H1 (cell line): ENCODE results near the gene ZNF334. TPM values are rescaled to one million over a fixed set of nuclear protein-coding genes. Genes with fewer than 3 reads are reported as not detected.

ENCODE experiments used
- BACH1 ChIP-seq: IDR thresholded peaks from 2 replicates; pipeline ENCODE4 v1.6.1; 2012; ENCODE audit warnings: low read length, improper control_type of control experiment
- KDM4A ChIP-seq: IDR thresholded peaks from one replicate; pipeline ENCODE4 v1.7.1; 2012; ENCODE audit warnings: low read depth, mild to moderate bottlenecking, moderate library complexity, low read length, inconsistent platforms; ENCODE audit not compliant: severe bottlenecking
- SIRT6 ChIP-seq: IDR thresholded peaks from one replicate; pipeline ENCODE4 v1.7.1; 2012; ENCODE audit warnings: low read length, inconsistent platforms
- SP2 ChIP-seq: IDR thresholded peaks from 2 replicates; pipeline ENCODE4 v1.6.1; 2012; ENCODE audit warnings: mild to moderate bottlenecking, low read length, inconsistent platforms
- polyA plus RNA-seq, 7 experiments: library from polyadenylated mRNA; depleted of rRNA in 3 of 7; stranded (reverse) in 5 of 7; unstranded in 2 of 7; fragments of >200 nt in 5 of 7; fragments of 200-250 nt in 2 of 7; gene quantifications; 1 replicate in 5 of 7; 2 replicates in 1 of 7; 4 replicates in 1 of 7; pipeline versions ENCODE4 v1.2.1 to v1.2.3, GENCODE V29; 2011 to 2013; ENCODE audit warnings: missing spikeins in 2 of 7, mixed read lengths in 2 of 7
- total RNA-seq: library from RNA; stranded (reverse); fragmentation: NEBNext Ultra II Directional; extraction: Animal tissue kit (Norgen Biotek cat#: 25700); gene quantifications from 2 replicates; pipeline ENCODE4 v1.2.1, GENCODE V29; 2021
- TF ChIP-seq, protein P1 (sequence below): IDR thresholded peaks from 2 replicates; pipeline ENCODE4 v1.6.1; 2011; ENCODE audit warnings: low read length, improper control_type of control experiment

The ZNF334 gene
- total and polyA plus RNA-seq, 2 of the 8 experiments (the other 6 are each of a cell fraction or from before 2014, with no cell fraction given), result 8.8 to 17.8 TPM

DNA sequence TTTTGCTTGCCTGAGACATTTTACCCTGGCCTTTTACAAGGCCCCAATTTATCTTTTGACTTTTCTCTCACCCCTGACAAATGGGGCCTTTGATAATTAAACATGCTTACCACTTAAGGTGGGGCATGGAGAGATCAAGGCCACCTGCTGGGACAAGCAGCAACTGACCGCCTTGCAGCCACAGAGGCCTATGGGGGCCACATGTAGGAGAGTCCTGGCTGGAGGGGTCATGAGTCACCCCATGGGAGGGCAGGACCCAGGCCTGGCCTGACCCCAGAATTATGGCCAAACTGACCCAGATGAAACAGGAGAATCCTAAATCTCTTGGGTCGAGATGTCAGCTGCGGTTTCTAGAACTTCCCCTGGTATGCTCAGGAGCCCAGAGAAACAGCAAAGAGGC is 45.6 kb upstream of the ZNF334 start (continued):
- TF ChIP-seq, protein P1, sequence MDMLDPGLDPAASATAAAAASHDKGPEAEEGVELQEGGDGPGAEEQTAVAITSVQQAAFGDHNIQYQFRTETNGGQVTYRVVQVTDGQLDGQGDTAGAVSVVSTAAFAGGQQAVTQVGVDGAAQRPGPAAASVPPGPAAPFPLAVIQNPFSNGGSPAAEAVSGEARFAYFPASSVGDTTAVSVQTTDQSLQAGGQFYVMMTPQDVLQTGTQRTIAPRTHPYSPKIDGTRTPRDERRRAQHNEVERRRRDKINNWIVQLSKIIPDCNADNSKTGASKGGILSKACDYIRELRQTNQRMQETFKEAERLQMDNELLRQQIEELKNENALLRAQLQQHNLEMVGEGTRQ, result no peak
- no peak for TF ChIP-seq SIRT6
- TF ChIP-seq BACH1, result no peak
- no peak for TF ChIP-seq SP2
- TF ChIP-seq KDM4A, result no peak
- TF ChIP-seq, all 59 proteins: peak for 0
